Left lung (tissue), 14 donors: ENCODE results near the gene ZNF570. TPM values are rescaled to one million over a fixed set of nuclear protein-coding genes. Genes with fewer than 3 reads are reported as not detected.

Experiments used
- ATAC-seq: fragments of 200-7000 bp; cut with Tn5 transposase; one replicate; pipeline ENCODE4 v1.9.1; 2020; ENCODE audit warnings: moderate library complexity
- DNase-seq, 4 donors: peaks; one replicate each; pipeline ENCODE4 v3.0.0-alpha.2; 2013 to 2020
- H3K27ac ChIP-seq, 2 donors: fragments of 200-600 bp; sonication (generic) in 1 of 2; one replicate each; pipeline versions ENCODE4 v1.5.0 to v1.8.0; 2020 to 2021
- H3K27me3 ChIP-seq, 2 donors: fragments of 200-600 bp; sonication (generic) in 1 of 2; one replicate each; pipeline versions ENCODE4 v1.5.0 to v1.8.0; 2020 to 2021
- H3K36me3 ChIP-seq, 2 donors: fragments of 200-600 bp; sonication (generic) in 1 of 2; one replicate each; pipeline versions ENCODE4 v1.5.0 to v1.8.0; 2020 to 2021
- H3K4me1 ChIP-seq, 2 donors: fragments of 200-600 bp; one replicate each; pipeline ENCODE4 v1.8.0; 2021
- H3K4me3 ChIP-seq, 2 donors: fragments of 200-600 bp; sonication (generic) in 1 of 2; one replicate each; pipeline versions ENCODE4 v1.5.0 to v1.8.0; 2020 to 2021; ENCODE audit warnings: mild to moderate bottlenecking in 1 of 2
- H3K9me3 ChIP-seq, 2 donors: fragments of 200-600 bp; sonication (generic) in 1 of 2; one replicate each; pipeline versions ENCODE4 v1.5.0 to v1.8.0; 2020 to 2021
- CTCF ChIP-seq, 2 donors: fragments of 200-600 bp; sonication (generic) in 1 of 2; IDR thresholded peaks; one replicate each; pipeline versions ENCODE4 v1.5.0 to v1.8.0; 2021; ENCODE audit warnings: antibody characterized with exemption in 2 of 2
- intact Hi-C, 2 donors: fragments of 100-400 bp; cut with DNase I; formaldehyde crosslinking; loops; one replicate each; pipeline versions ENCODE4 v1.11.2 to v1.14.2; 2022
- long read RNA-seq, 12 donors: library from polyadenylated mRNA in 2 of 12; unstranded in 2 of 12; transcript quantifications; one replicate each; pipeline ENCODE4 v2.0.0 and lab custom pipeline, GENCODE V29; 2019 to 2026
- polyA plus RNA-seq, 6 donors: library from polyadenylated mRNA; unstranded; fragments of 120-200 nt; gene quantifications; one replicate each; pipeline ENCODE4 v1.2.1, GENCODE V29; 2013; ENCODE audit not compliant: insufficient read length in 6 of 6
- total RNA-seq, 2 donors: library from RNA; stranded (reverse); fragmentation: NEBNext Ultra II Directional; extraction: Animal tissue kit (Norgen Biotek cat#: 25700); gene quantifications; one replicate each; pipeline ENCODE4 v1.2.1, GENCODE V29; 2021
- donor health status: DM: no; HTN: yes; CAD: no.
- donor health status: DM: no; HTN: no; CAD: no.

The ZNF570 gene
- total RNA-seq (1 to 10 TPM; 4.1 to 4.8 TPM), polyA plus RNA-seq (10 to 100 TPM in 5 of 6 donors, 1 to 10 TPM in 1; 9.7 to 12.9 (median 11.1) TPM)
- long read RNA-seq, donor 1, full-length matches to known transcripts = 2 of 2 reads
- long read RNA-seq, donor 1, partial matches to known transcripts = 0 of 2 reads
- long read RNA-seq, donor 1, other reads (novel, unspliced or antisense) = 0 of 2 reads
- long read RNA-seq, donor 2, full-length matches to known transcripts = 2 of 2 reads
- long read RNA-seq, donor 2, partial matches to known transcripts = 0 of 2 reads
- long read RNA-seq, donor 2, other reads (novel, unspliced or antisense) = 0 of 2 reads
- long read RNA-seq, donor 3, full-length matches to known transcripts = 4 of 4 reads
- long read RNA-seq, donor 3, partial matches to known transcripts = 0 of 4 reads
- long read RNA-seq, donor 3, other reads (novel, unspliced or antisense) = 0 of 4 reads
- long read RNA-seq, donor 4, full-length matches to known transcripts = 1 of 1 reads
- long read RNA-seq, donor 4, partial matches to known transcripts = 0 of 1 reads
- long read RNA-seq, donor 4, other reads (novel, unspliced or antisense) = 0 of 1 reads
- long read RNA-seq, donor 5, full-length matches to known transcripts = 3 of 3 reads
- long read RNA-seq, donor 5, partial matches to known transcripts = 0 of 3 reads
- long read RNA-seq, donor 5, other reads (novel, unspliced or antisense) = 0 of 3 reads
- long read RNA-seq, donor 6 = 0 reads
- long read RNA-seq, donor 7, partial matches to known transcripts = 0 of 1 reads
- long read RNA-seq, donor 7, other reads (novel, unspliced or antisense) = 0 of 1 reads
- long read RNA-seq, donor 8, full-length matches to known transcripts = 1 of 1 reads
- long read RNA-seq, donor 8, partial matches to known transcripts = 0 of 1 reads
- long read RNA-seq, donor 8, other reads (novel, unspliced or antisense) = 0 of 1 reads
- long read RNA-seq, donor 9 = 0 reads
- long read RNA-seq, donor 10 = 0 reads
- long read RNA-seq, donor 11 = 0 reads
- long read RNA-seq, donor 12, full-length matches to known transcripts = 4 of 4 reads
- long read RNA-seq, donor 12, partial matches to known transcripts = 0 of 4 reads
- long read RNA-seq, donor 12, other reads (novel, unspliced or antisense) = 0 of 4 reads

GRCh38 chr19:37468961-37469777 is at the start of gene ZNF570:
Gene ZNF570, plus strand, starts transcription at chr19:37469356. Its CDS starts 999 bp downstream, at chr19:37470355.
- peaks cover 0 to 22% of the 10 kb centered on the region in 2 donors for H3K36me3 ChIP-seq
- intact Hi-C loops = no loop called here
- H3K9me3 ChIP-seq = peaks cover 0 to 36% of the 10 kb centered on the region in 2 donors
- H3K27me3 ChIP-seq = no peaks in the 10 kb centered on the region
- H3K4me1 ChIP-seq = peaks cover 4 to 32% of the 10 kb centered on the region in 2 donors
- TF ChIP-seq CTCF (IDR thresholded peaks at IDR 0.05) = no peak
- DNase-seq = peak; percentile 90 to 94 (median 92)
- H3K27ac ChIP-seq = peak within 1 kb of the TSS; percentile 89 to 90
- peak; percentile 87 for ATAC-seq
- H3K4me3 ChIP-seq = peak within 1 kb of the TSS; percentile 76 to 88

GRCh38 chr19:37452500-37453245 is 16.5 kb upstream of the ZNF570 start:
- no peak for TF ChIP-seq CTCF (IDR thresholded peaks at IDR 0.05)
- no peak for ATAC-seq
- peaks cover 27 to 100% of the 10 kb centered on the region in 2 donors for H3K9me3 ChIP-seq

GRCh38 chr19:37466277-37466797 is 2.8 kb upstream of the ZNF570 start:
- DNase-seq (no peak), ATAC-seq (no peak)
- no peak for TF ChIP-seq CTCF (IDR thresholded peaks at IDR 0.05)
- H3K9me3 ChIP-seq = peaks cover 0 to 45% of the 10 kb centered on the region in 2 donors
- peaks cover 4 to 32% of the 10 kb centered on the region in 2 donors for H3K4me1 ChIP-seq
- H3K4me3 ChIP-seq = peak overlapping the region; percentile 85 to 88
- H3K27ac ChIP-seq = peak overlapping the region; percentile 88 to 91
- intact Hi-C loops = no loop called here
- H3K27me3 ChIP-seq = no peaks in the 10 kb centered on the region
- H3K36me3 ChIP-seq = peaks cover 0 to 38% of the 10 kb centered on the region in 2 donors

More at GRCh38 chr19:37452500-37453245, 16.5 kb upstream of the ZNF570 start:
- Histone ChIP-seq H3K36me3 (peaks cover 2 to 41% of the 10 kb centered on the region in 2 donors), H3K4me1 (no peaks in the 10 kb centered on the region), H3K27me3 (no peaks in the 10 kb centered on the region), H3K4me3 (no peak overlapping the region), H3K27ac (no peak overlapping the region)
- intact Hi-C loops = no loop called here
- no peak for DNase-seq
